ENCODE results near the gene GMCL1.
"Not testable (repeated sequence)": the region's sequence is repeated elsewhere in the genome, so short reads cannot be mapped to it uniquely, and the experiment has no call there.

Gene GMCL1, protein sequence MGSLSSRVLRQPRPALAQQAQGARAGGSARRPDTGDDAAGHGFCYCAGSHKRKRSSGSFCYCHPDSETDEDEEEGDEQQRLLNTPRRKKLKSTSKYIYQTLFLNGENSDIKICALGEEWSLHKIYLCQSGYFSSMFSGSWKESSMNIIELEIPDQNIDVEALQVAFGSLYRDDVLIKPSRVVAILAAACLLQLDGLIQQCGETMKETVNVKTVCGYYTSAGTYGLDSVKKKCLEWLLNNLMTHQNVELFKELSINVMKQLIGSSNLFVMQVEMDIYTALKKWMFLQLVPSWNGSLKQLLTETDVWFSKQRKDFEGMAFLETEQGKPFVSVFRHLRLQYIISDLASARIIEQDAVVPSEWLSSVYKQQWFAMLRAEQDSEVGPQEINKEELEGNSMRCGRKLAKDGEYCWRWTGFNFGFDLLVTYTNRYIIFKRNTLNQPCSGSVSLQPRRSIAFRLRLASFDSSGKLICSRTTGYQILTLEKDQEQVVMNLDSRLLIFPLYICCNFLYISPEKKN

DNA sequence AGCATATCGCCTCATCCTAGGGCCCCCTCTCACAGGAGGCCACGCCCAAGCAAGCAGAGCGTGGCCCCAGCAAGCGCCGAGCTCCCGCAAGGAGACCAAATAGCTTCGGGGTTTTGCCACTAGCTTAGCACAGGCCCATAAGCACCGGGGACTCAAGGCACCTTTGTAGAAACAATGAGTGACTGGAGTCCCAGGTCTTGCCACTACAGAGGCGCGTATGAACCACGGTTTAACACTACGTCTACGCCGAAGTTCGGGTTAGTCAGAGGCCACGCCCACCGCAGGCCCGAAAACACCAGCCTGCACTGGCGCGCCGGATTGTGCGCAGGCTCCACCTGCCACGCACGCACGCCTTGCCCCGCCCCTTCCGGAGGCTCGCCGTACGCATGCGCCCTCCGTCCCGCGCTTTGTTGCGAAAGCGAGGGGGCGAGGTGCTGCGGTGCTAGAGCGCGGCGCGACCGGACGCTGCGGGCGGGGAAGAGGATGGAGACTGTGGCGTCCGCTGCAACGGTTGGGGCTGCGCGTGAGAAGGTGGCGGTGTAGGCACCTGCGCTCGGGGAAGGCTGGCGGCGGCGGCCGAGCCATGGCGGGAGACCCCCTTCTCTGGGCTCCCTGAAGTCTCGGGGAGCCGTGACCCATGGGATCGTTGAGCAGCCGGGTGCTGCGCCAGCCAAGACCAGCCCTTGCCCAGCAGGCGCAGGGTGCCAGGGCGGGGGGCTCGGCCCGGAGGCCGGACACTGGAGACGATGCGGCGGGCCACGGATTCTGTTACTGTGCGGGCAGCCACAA is at the start of gene GMCL1:
GMCL1 (plus strand) TSS at position 405 of the 789 bp plus-strand sequence; CDS start at position 638, 233 bp downstream.
- peak; percentile 65 to 97 (median 92) for DNase-seq

DNA sequence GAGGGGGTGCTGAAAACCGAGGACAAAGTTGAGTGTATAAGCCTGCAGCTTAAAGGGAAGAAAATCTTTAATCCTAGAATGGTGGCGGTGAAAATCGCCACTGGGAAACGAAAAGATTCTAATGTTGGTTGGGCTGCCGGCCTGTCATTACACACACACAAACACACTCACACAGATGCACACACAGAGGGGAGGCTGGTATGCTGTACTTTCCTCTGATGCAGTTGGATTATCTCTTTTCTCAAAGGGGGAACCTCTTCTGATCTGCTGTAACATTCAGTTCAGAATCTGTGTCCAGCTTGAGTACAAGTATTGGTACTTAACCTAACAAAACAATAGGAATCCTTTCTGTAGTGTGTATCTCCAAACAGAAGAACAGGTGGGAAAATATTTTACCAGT is 48.5 kb upstream of the GMCL1 start:
- DNase-seq: no peak

DNA sequence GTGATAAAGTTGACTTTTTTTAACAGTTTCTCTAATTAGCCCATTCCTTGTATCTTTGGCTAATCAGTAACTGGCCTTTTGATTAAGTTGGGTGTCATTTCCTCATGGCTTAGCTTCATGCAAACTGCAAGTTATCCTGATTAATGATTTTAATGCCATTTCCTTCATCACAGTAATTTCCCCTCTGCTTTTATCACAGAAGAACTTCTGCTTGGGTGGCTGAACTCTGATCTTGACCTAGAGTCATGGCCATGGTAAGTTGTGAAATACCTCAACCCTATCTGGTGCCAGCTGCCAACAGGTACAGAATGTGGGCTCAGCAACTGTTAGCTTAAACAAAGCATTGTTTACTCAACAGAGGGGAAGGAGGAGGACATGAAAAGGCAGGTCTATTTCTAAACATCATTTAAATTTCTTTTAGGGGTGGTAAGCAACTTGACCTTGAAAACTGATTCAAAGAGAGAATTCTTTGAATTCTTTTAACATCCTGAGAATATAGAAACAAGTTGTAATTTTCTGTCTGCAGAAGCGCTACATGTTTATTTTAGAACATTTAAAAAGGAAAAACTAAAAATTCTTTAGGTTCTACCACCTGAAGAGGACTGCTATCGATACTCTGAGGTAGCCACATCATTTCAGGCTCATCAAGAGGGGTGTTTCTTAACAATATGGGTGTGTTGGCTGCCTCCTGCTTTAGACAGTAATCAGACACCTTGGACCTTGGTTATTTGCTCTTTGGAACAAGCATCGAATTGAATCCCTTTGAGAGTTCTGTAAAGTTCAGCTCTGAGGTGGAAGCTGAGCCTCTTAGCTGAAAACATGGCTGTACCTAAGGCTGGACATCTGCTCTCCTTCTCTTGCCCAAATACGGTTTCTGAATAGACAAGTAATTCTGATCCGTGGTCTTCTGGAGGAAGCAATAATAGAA is 47.9 kb upstream of the GMCL1 start:
- no peak for DNase-seq

DNA sequence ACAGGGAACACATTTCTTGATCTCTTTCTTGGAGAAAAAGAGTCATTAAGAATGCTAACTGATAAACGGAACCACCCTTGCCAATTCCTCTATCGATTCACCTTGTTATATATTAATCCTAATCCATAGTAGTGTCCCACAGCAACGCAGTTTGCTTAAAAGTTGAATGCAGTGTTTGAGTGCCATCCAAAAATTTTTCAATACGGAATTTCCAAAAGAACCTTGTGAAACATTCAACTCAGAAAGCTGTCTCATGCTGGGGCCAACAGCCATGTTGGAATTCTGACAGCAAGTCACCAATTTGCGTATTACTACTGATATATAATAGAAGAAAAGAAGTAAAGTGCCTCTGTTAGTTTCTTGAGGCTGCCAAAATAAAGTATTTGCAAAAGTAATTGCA is 45.2 kb upstream of the GMCL1 start:
- no peak for DNase-seq

DNA sequence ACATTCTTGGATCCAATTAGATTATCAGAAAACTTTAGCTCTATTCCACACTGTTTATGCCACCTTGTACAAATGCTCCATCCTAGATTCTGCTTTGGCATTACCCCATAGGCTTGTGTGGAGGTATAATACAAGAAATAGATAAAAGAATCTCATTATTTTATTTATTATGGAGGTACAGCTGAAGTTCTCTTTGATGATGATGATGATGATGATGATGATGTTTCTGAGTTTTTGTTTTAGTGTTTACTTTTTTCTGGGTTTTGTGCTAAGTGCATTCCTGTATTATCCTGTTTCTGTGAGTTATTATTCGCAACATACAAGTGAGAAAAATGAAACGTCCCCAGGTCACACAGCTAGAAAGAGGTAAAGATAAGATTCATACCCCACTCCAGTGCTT is 44.1 kb upstream of the GMCL1 start:
- DNase-seq: no peak

DNA sequence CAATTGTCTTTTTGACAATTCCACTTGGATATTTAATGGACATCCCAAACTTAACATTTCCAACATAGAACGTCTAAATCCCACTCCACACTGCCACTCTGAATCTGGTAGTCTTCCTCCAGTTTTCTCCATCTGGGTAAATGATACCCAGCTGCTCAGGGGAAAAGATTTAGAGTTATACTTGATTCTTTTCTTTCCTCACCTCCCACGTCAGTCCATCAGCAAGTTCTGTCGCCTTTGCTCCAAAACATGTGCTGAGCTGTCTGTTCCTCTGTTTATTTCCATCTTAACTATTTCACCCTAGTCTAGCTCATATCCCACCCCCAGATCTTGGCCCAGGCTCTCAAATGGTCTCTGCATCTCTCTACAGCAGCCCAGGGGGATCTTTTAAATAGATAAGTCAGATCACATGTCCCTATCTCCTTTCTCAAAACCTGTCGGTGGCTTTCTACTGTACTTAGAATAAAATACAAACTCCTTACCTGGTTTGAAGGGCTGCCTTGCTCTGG is 43.4 kb upstream of the GMCL1 start:
- peak in 12 of 58 donors; percentile 8 to 57 (median 30) for DNase-seq

DNA sequence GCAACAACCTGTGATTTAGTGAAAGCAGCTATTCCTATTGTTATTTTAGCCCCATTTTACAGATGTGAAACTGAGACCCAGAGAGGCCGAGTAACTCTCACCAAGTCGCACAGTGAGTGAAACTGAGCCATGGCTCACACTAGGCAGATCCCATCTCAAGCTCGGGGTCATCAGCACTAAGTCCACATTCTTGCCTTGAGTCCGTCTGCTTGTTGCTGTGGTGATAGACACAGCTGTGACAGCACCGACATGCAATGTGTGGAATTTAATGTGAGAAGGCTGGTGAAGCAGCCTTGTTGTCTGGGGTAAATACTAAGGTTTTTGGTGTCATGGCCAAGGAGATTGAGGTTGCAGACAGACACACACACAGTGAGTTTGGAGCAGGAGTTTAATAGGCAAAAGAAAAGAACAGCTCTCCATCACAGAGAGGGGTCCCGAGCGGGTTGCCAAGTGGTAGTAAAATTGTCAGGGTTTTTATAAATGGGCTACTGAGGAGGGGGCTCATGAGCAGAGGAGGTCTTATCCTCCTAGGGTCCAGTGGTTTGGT is 40.2 kb upstream of the GMCL1 start:
- peak in 1 of 58 donors; percentile 9 for DNase-seq

DNA sequence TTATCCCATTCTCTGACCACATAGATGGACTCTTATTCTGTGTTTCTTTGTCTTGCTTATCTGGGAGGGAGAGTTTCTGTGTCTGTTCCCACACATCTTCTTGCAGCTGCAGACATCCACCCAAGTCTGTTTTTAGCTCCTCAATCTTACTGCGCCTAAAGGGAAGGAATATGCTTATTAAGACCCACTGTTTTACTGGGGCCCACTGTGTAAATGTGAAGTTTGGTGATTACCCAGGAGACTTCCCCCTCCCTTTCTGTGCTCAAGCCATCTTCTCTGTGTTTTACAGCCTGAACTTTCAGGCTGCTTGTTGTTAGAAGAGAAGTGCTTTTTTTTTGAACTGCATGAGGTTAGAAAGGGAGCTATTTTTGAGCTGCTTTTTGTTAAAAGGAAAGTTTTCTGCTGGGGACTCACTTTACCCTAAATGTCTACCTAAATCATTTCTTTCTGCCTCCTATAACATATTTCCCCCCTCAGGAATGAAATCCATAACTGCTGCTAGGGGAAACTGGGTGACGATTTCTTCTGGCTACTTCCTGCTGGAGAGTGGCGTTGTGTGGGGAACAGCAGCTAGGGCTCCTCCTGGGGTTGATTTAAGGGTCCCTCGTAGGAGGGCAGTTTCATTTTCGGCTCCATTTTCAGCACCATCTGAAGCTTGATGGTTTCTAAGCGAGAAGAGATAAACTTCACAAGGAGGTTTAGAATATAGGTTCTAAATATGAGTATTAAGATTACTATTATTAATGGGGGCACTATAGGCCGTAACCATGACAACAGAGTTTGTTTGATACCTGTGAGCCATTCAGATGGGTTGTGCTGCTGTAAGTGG is 39.5 kb upstream of the GMCL1 start:
- DNase-seq: peak in 5 of 58 donors; percentile 6 to 52 (median 24)

DNA sequence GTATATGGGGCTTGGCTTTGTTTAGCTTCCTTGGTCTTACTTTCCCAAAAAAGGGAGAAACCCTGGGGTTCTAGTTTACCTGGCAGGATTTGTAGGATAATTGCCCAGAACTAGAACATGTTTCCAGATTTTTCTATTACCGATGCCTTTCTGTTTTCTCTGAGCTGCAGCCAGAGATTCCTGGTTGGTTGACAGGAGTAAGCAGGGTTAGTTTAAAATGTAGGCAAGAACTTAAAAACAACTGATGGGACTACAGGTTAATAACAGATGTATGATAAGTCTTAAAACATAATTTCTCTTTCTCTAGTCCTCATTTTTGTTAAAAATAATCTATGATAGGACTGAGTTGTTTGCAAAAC is 38.9 kb upstream of the GMCL1 start:
- no peak for DNase-seq

DNA sequence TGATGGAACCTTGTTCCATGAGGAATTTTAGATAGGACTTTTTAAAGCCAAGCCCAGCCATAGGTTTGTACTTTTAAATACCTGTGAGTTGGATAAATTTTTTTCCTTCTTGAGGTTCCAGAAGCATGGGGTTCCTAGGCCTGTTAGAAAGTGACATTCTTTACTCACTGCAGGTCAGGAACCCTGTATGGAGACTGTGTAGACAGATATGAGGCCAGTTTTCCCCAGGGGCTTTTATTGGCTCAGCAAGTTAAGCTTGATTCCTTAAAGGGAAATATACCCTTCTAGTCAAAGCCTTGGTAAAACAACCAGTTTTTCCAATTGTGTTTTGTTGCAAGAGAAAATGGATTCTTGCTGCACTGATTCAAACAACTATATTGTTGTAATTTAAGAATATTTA is 38.4 kb upstream of the GMCL1 start:
- no peak for DNase-seq

DNA sequence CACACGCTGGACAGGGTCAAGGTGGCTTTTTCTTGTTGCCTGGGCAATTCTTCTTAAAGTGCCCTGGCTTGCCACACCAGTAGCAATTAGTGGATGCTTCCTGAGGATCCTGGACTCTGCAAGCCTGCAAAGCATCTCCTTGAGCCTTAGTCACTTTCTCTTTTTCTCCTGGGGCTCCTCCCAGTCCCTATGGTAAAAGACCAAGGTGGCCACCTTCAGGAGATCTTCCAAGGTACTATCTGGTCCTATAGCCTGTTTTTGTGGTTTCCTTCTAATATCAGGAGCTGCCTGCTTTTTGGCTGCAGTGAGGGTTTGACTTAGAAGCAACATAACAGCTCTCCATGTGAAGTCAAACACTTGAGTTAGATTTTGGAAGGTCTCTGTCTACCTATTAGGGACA is 33.3 kb upstream of the GMCL1 start:
- DNase-seq: no peak

DNA sequence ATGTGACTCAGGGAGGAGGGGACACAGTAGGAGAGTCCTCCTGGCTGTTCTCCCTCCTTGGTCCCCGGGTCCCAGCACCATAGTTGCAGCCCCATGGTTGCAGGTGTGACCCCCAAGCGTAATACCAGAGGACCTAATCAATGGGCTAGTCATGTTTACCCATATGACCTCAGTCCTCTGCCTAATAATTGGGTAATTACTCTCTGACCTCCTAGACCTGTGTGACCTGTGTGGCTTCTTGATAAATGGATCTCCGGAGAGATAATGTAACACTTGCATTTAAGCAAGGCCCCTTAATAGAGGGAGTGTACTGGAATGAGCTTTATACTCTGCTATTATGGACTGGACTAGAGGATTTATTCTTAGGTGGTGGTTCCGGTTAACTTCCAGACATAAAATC is 32.2 kb upstream of the GMCL1 start:
- no peak for DNase-seq

DNA sequence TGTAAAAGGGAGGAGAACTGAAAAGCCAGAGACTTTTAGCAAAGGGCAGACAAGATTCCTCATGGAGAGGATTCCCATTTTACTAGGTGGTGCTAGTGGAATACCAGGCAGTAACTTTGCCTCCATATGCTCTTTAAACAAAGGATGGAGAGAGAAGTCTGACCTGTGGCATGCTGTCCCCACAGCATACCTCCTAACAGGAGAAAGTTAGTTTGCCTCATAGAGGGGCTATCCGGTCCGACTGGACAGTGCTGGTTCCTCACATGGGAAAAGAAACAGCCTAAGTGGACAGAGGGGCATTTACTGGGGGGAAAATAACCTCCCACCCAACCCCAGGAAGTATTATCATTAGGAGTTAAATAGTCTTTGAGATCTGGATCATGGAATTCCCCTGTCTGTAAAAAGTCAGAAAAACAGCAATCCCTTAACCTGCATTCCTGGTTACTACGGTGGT is 31.6 kb upstream of the GMCL1 start:
- DNase-seq: no peak

DNA sequence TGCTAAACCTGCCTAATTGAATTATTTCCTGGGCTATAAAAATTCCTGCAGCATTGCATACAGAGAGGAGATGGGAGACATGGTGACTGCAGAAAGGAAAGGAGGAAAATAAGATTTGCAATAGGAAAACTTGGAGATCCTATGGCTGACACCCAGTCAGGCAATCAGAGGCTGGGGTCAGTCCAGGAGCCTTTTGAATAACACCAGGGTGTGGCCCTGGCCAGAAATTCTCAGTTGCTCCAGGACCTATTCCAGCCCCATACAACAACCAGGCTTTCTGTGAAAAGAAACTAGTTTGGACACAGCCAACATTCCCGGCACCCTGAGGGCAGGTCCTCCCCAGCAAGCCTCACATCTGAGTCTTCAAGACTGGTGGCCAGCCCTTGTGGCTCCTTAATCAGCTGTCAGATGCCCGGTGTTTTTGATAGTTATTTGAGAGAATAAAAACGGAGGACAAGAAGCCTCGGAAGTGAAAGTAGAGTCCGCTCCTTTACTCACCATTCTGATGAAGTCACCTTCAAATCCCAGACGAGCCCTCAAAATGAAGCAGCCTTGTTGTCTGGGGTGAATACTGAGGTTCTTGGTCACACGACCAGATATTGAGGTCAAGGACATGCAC is 31.1 kb upstream of the GMCL1 start:
- peak in 4 of 58 donors; percentile 5 to 19 (median 16) for DNase-seq

DNA sequence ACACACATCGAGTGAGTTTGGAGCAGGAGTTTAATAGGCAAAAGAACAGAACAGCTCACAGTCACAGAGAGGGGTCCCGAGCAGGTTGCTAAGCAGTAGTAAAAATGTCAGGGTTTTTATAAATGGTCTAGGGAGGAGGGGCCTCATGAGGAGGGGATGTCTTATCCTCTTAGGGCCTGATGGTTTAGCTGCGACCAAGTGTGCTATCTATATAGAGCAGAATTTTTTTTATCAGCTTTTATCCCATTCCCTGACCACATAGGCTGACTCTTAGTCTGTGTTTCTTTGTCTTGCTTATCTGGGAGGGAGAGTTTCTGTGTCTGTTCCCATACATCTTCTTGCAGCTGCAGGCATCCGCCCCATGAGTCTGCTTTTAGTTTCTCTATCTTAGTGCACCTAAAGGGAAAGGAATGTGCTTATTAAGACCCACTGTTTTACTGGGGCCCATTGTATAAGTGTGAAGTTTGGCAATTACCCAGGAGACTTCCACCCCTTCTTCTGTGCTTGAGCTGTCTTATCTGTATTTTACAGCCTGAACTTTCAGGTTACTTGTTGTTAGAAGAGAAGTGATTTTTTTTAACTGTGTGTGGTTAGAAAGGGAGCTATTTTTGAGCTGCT is 30.4 kb upstream of the GMCL1 start:
- DNase-seq: no peak

DNA sequence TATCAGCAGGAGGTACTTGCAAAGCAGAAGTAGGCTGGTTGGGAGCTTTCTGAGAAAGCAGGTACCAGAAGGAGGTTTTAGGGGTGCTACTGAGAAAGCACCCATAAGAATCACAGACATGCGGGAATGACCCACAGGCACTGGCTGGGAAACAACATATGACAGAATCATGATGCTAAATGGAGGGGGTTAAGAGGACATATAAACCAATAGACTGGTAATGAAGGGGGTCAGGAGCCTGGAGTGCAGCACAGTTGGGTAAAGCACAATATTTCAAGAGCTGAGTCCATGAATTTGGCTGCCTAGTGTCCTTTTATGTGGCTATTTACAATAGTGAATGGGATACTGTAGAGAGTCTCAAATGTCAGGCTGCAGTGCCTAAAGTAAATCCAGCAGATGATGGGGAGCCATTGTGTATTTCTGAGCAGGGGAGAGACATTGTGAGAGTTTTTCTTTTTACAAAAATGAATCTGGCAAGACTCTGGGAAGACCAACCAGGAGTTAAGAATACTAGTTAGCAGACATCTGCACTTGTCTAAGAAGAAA is 27.6 kb upstream of the GMCL1 start:
- DNase-seq: no peak

DNA sequence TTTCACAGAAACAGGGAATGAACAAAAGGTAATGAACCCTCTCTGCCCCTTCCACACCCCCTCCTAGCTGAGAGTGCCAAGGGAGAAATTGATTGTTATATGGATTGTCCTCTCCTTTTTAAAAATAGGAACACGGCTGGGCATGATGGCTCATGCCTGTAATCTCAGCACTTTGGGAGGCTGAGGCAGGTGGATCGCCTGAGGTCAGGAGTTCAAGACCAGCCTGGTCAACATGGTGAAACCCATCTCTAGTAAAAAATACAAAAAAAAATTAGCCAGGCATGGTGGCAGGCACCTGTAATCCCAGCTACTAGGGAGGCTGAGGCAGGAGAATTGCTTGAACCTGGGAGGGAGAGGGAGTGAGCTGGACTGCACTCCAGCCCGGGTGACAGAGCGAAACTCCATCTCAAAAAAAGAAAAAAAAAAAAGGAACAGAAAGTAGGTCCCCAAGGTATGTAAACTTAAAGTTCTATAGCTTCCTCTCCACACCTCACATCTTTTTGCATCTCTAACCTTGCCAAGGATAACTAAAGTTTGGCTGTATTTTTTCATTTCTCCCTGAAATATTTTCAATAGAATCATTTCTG is 26.6 kb upstream of the GMCL1 start:
- DNase-seq: not testable (repeated sequence)

DNA sequence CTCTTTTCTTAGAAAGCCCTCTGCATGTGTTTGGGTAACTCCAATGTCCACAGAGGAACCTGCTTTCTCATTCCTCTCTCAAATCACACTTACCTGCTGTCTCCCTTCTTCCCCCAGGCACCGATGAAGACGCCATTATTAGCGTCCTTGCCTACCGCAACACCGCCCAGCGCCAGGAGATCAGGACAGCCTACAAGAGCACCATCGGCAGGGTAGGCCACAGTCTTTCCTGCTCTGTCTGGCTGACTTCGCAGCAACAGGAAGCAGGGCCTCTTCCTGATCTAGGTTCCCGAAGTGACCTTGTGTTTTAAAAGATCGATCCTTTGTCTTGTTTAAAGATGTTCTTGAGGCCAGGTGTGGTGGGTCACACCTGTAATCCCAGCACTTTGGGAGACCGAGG is 25.0 kb upstream of the GMCL1 start:
- no peak for DNase-seq
